GM18861 (cell line): ENCODE data around the gene DLK2.
A peak's percentile ranks its signal among the peaks of the same experiment; 100 is the strongest.
"Not testable (repeated sequence)": the region's sequence is repeated elsewhere in the genome, so short reads cannot be mapped to it uniquely, and the experiment has no call there.

Experiments
- ATAC-seq: cut with Tn5 transposase; IDR thresholded peaks from one replicate; pipeline ENCODE4 v1.9.1; 2021; ENCODE audit not compliant: unreplicated experiment

Gene DLK2

GRCh38 chr6:43488667-43489276, 33.4 kb upstream of the DLK2 start:
- ATAC-seq, result no peak

GRCh38 chr6:43481591-43482236, 26.4 kb upstream of the DLK2 start:
- ATAC-seq, result no peak

GRCh38 chr6:43481075-43481474, 25.7 kb upstream of the DLK2 start:
- no peak for ATAC-seq

- ATAC-seq, result no peak
Observed at GRCh38 chr6:43478008-43478372, 22.6 kb upstream of the DLK2 start.

GRCh38 chr6:43477235-43478007, 22.1 kb upstream of the DLK2 start, which contains the start of gene TJAP1:
Gene TJAP1, plus strand, starts transcription at chr6:43477570. Its CDS starts 21,432 bp downstream, at chr6:43499002.
- peak; percentile 79 for ATAC-seq

GRCh38 chr6:43476746-43477145, 21.4 kb upstream of the DLK2 start:
- ATAC-seq, result peak; percentile 11

- ATAC-seq, result no peak
Observed at GRCh38 chr6:43475516-43475915, 20.2 kb upstream of the DLK2 start.

GRCh38 chr6:43472515-43472914, 17.2 kb upstream of the DLK2 start:
- ATAC-seq, result no peak

GRCh38 chr6:43471399-43471798, 16.1 kb upstream of the DLK2 start:
- ATAC-seq, result no peak

GRCh38 chr6:43469947-43470346, 14.6 kb upstream of the DLK2 start:
- ATAC-seq, result no peak

- ATAC-seq, result no peak
Observed at GRCh38 chr6:43468748-43469681, 13.7 kb upstream of the DLK2 start.

GRCh38 chr6:43468240-43468639, 12.9 kb upstream of the DLK2 start:
- ATAC-seq, result no peak

GRCh38 chr6:43467752-43468151, 12.4 kb upstream of the DLK2 start:
- no peak for ATAC-seq

- ATAC-seq, result not testable (repeated sequence)
Observed at GRCh38 chr6:43467265-43467664, 11.9 kb upstream of the DLK2 start.

GRCh38 chr6:43465948-43466347, 10.6 kb upstream of the DLK2 start:
- ATAC-seq, result no peak

- no peak for ATAC-seq
Observed at GRCh38 chr6:43464337-43464736, 9.0 kb upstream of the DLK2 start.

- ATAC-seq, result no peak
Observed at GRCh38 chr6:43461936-43462335, 6.6 kb upstream of the DLK2 start.

GRCh38 chr6:43460032-43460431, 4.7 kb upstream of the DLK2 start:
- ATAC-seq, result no peak

GRCh38 chr6:43459535-43459934, 4.2 kb upstream of the DLK2 start:
- ATAC-seq, result no peak

- not testable (repeated sequence) for ATAC-seq
Observed at GRCh38 chr6:43458154-43458553, 2.8 kb upstream of the DLK2 start.

- no peak for ATAC-seq
Observed at GRCh38 chr6:43457643-43458042, 2.3 kb upstream of the DLK2 start.
